Jurkat, Clone E6-1 (cell line): ENCODE results near the gene SLC12A7.

ENCODE experiments used
- DNase-seq: peaks from one replicate; pipeline ENCODE4 v3.0.0-alpha.2; 2011; ENCODE audit warnings: low read depth, low spot score
- H3K4me3 ChIP-seq: 2 replicates; pipeline ENCODE4 v1.5.1; 2011; ENCODE audit warnings: mild to moderate bottlenecking, low read length, control low read depth, moderate library complexity

SLC12A7 gene

DNA sequence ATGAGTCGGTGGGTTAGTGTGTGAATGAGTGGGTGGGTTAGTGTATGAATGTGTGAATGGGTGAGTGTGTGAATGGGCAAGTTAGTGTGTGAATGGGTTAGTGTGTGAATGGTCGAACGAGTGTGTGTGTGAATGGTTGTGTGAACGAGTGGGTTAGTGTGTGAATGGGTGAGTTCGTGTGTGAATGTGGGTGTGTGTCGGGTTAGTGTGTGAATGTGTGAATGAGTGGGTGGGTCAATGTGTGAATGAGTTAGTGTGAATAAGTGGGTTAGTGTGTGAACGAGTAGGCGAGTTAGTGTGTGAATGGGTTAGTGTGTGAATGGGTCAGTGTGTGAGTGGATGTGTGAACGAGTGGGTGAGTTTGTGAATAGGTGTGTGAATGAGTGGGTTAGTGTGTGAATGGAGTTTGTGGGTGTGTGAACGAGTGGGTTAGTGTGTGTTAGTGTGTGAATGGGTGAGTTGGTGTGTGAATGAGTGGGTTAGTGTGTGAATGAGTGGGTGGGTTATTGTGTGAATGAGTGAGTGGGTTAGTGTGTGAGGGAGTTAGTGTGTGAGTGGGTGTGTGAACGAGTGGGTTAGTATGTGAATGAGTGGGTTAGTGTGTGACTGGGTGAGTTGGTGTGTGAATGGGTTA is 64.4 kb downstream of the SLC12A7 start:
- no peak for DNase-seq
- H3K4me3 ChIP-seq = no peak overlapping the region

DNA sequence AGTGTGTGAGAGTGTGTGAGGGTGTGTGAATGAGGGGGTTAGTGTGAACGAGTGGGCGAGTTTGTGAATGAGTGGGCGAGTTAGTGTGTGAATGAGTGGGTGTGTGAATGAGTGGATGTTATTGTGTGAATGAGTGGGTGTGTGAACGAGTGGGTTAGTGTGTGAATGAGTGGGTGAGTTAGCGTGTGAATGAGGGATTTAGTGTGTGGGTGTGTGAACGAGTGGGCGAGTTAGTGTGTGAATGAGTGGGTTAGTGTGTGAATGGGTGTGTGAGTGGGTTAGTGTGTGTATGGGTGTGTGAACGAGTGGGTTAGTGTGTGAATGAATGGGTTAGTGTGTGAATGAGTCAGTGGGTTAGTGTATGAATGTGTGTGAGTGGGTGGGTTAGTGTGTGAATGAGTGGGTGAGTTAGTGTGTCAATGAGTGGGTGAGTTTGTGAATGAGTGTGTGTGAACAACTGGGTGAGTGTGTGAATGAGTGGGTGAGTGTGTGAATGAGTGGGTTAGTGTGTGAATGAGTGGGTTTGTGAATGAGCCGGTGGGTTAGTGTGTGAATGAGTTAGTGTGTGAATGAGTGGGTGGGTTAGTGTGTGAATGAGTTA is 65.8 kb downstream of the SLC12A7 start:
- no peak for DNase-seq
- no peak overlapping the region for H3K4me3 ChIP-seq

DNA sequence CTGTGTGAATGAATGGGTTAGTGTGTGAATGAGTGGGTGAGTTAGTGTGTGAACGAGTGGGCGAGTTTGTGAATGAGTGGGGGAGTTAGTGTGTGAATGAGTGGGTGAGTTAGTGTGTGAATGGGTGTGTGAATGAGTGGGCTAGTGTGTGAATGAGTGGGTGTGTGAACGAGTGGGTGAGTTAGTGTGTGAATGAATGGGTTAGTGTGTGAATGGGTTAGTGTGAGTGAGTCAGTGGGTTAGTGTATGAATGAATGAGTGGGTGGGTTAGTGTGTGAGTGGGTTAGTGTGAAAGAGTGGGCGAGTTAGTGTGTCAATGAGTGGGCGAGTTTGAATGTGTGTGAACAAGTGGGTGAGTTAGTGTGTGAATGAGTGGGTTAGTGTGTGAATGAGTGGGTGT is 67.7 kb downstream of the SLC12A7 start:
- DNase-seq = no peak
- H3K4me3 ChIP-seq = no peak overlapping the region

DNA sequence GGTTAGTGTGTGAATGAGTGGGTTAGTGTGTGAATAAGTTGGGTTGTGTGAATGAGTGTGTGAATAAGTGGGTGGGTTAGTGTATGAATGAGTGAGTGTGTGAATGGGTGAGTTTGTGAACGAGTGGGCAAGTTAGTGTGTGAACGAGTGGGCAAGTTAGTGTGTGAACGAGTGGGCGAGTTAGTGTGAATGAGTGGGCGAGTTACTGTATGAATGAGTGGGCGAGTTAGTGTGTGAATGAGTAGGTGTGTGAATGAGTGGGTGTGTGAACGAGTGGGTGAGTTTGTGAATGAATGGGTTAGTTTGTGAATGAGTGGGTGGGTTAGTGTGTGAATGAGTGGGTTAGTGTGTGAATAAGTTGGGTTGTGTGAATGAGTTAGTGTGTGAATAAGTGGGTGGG is 68.5 kb downstream of the SLC12A7 start:
- H3K4me3 ChIP-seq = no peak overlapping the region
- DNase-seq = no peak

DNA sequence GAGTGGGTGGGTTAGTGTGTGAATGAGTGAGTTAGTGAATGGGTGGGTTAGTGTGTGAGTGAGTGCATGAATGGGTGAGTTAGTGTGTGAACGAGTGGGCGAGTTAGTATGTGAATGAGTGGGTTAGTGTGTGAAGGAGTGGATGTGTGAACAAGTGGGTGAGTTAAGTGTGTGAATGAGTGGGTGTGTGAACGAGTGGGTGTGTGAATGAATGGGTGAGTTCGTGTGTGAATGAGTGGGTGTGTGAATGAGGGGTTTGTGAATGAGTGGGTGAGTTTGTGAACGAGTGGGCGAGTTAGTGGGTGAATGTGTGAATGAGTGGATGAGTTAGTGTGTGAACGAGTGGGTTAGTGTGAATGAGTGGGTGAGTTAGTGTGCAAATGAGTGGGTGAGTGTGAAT is 69.2 kb downstream of the SLC12A7 start:
- H3K4me3 ChIP-seq = no peak overlapping the region
- no peak for DNase-seq

DNA sequence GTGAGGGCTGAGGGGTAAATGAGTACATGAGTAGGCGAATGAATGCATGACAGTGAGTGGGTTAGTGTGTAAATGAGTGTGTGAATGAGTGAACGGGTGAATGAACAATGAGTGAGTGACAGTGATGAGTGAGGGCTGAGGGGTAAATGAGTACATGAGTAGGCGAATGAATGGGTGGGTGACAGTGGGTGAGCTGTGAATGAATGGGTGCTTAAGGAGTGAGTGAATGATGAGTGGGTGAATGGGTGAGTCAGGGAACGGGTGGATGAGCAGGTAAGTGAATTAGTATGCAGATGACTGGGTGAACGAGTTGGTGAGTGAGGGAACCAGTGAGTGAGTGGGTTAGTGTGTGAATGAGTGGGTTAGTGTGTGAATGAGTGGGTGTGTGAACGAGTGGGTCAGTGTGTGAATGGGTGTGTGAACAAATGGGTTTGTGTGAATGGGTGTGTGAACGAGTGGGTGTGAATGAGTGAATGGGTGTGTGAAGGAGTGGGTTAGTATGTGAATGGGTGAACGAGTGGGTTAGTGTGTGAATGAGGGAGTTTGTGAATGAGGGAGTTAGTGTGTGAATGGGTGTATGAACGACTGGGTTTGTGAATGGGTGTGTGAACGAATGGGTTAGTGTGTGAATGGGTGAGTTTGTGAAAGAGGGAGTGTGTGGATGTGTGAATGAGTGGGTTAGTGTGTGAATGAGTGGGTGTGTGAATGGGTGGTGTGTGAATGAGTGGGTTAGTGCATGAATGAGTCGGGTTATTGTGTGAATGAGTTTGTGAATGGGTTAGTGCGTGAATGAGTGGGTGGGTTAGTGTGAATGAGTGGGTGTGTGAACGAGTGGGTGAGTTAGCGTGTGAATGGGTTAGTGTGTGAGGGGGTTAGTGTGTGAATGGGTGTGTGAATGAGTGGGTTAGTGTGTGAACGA is 70.4 kb downstream of the SLC12A7 start:
- H3K4me3 ChIP-seq = no peak overlapping the region
- no peak for DNase-seq

DNA sequence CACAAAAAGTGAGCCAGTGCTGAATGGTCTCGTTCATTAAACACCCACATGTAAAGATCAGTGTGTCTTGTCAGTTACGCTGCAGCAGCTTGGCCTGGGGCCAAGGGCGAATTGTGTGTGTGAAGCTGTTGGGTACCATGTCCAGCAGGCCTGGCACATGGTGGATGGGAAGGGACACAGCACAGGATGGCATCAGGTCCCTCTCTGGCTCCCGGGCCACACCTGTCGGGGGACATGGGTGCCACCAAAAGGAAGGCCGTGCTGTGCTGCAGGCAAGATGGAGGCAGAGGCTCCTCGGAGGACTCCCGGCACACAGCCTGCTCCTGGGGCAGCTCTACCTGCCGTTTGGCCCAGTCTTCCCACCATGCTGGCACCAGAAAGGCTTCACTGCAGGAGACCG is 71.3 kb downstream of the SLC12A7 start:
- no peak for DNase-seq
- no peak overlapping the region for H3K4me3 ChIP-seq

DNA sequence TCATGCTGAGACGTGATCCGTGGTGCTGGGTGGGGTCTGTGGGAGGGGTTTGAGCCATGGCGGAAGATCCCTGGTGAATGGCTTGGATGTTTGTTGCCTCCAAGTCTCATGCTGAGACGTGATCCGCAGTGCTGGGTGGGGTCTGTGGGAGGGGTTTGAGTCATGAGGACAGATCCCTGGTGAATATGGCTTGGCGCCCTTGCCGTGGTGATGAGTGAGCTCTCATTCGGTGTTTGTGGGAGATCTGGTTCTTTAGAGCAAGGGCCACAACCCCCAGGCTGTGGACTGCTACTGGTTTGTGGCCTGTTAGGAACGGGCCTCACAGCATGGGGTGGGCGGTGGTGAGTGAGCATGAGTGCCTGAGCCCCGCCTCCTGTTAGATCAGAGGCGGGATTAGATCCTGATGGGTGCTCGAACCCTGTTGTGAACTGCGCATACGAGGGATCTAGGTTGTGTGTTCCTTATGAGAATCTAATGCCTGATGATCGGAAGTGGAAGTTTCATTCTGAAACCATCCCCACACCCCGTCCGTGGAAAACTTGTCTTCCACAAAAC is 72.1 kb downstream of the SLC12A7 start:
- DNase-seq = no peak

DNA sequence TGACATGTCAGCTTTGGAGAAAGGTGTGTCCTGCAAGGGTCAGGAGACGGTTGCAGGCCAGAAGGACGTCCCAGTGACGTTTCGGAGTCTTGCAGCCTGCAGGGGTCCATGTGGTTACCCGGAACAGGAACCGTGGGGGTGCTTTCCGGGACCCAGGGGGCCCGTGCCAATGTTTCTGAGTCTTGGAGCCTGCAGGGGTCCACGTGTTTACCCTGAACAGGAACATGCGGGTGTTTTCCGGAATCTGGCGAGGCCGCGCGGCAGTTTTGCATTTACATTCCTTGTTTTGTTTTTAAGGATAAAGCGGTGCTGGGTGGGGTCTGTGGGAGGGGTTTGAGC is 72.7 kb downstream of the SLC12A7 start:
- H3K4me3 ChIP-seq = no peak overlapping the region
- DNase-seq = no peak

More for the DNA sequence above, 72.1 kb downstream of the SLC12A7 start:
- no peak overlapping the region for H3K4me3 ChIP-seq

DNA sequence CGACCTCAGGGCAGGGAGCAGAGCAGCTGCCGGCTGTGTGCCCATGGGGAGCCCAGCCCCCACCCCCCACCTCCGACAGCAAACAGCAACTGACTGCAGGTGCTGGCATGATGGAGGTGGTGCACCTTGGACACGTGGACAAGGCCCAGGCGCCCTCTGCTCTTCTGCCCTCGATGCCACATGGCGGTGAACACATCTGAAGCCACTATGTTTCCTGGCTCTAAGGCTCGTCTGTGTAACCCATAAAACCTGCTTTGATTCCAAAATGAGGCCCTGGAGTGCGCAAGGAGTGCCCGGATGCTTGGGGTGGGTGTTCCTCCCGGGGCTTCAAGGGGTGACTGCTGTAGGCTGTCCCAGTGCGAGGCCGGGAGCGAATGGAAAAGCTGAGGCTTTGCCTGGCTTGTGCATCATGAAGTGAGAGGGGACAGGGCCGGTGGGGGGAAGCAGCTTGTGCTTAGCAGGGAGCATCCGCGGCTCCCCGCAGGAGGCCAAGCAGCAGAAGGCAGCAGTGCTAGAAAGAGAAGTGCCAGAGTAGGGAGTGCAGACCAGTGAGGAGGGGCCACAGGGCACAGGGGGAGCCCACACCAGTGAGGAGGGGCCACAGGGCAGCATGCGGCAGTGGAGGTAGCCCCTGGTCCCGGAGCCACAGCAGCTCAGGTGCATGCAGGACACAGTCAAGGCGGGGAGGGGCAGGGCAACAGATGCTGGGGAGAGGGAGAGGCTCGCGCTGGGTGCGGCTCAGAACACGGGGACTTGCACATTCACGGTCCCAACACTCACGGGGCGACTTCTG is 73.2 kb downstream of the SLC12A7 start:
- DNase-seq = no peak
- no peak overlapping the region for H3K4me3 ChIP-seq

DNA sequence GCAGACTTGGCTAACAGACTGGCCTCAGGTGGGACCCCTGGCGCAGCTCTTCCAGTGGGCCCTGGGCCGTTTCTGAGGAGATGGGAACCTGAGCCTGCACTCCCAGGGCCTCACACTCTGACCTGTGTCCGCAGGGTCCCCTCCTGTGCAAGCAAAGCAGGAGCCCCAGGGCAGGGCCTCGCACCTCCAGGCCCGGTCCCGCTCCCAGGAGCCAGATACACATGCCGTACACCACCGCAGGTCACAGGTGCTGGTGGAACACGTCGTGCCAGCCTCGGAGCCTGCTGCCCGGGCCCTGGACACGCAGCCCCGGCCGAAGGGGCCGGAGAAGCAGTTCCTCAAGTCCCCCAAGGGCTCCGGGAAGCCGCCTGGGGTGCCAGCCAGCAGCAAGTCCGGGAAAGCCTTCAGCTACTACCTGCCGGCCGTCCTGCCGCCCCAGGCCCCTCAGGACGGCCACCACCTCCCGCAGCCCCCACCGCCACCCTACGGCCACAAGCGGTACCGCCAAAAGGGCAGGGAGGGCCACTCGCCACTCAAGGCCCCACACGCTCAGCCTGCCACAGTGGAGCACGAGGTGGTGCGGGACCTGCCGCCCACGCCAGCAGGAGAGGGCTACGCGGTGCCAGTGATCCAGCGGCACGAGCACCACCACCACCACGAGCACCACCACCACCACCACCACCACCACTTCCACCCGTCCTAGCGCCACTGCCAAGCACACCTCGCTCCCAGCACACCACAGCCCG is 74.0 kb downstream of the SLC12A7 start:
- no peak for DNase-seq
- no peak overlapping the region for H3K4me3 ChIP-seq

DNA sequence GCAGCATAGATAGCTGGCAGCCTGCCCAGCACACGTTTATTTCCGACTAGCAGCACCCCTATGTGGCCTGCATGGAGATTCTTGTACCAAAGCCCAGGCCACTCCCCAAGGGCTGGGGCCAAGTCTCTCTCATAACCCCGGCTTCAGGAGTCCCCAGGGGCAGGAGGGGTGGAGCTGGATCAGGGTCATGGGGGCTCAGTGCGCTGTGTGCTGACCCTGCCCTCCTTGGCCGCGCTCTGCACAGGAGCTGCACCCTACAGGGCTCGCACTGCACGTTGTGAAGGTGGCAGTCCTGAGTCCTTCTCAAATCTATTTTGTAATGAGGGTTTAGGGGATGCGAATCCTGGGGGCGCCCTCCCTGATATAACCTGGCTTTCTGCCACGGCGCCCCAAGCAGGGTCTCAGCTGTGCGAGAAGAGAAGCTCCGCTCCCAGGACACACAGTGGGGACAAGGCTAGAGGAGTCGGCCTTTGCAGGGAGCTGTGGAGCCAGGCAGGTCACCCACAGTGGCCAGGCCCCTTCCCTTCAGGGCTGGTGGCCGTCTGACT is 74.7 kb downstream of the SLC12A7 start:
- no peak overlapping the region for H3K4me3 ChIP-seq
- no peak for DNase-seq

DNA sequence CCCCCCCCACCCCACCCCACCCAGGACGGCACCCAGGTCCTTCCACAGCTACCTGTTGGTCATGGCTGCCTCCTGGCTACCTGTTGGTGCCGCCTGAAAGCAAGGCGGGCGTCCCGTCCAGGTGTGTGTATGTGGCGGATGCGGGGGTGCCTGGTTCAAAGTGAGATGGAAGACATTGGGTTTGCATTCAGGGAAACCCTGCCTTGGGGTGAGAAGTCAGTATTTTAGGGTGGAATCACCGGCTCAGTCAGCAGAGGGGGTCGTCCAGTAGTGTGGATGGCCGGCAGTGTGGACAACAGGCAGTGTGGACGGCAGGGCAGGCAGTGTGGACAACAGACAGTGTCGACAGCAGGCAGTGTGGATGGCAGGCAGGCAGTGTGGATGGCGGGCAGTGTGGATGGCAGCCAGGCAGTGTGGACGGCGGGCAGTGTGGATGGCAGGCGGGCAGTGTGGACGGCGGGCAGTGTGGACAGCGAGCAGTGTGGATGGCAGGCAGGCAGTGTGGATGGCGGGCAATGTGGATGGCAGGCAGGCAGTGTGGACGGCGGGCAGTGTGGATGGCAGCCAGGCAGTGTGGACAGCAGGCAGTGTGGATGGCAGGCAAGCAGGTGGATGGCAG is 75.2 kb downstream of the SLC12A7 start:
- no peak overlapping the region for H3K4me3 ChIP-seq
- DNase-seq = no peak

DNA sequence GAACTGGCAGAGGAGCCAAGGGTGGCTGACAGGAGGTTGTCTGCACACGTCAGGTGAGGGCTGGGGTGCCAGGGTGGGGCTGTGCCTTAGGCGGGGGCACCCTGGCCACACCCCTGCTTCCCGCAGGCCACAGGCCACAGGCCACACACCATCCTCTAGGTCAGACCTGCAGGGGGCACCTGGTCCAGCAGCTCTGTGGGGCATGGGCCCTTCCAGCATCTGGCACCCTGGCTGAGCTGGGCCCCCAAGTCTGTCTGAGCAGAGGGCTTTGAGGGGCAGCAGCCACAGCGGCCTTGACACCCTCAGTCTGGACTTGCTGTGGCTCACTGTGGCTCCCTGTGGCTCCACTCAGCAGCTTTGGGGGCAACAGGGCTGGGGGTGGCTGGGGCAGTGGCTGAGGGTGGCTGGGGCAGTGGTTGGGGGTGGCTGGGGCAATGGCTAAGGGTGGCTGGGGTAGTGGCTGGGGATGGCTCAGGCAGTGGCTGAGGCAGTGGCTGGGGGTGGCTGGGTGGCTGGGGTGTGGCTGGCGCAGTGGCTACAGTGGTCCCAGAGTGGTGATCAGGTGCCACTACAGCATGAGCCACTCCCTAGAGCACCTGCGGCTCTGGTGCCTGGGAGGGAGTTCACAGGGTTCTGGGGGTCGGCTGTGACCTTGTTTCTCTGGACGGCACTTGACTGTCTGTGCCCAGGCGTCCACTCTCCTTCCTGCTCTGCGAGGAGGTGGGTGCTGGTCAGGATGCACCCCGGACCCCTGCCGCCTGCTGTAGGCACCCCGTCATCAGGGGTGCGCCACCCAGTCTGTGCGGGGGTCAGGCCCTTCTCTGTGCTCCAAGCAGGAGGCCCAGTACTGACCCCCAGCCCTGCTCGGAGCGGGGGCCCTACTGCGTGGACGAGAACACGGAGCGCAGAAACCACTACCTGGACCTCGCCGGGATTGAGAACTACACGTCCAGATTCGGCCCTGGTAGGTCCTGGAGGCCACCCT is 76.2 kb downstream of the SLC12A7 start:
- H3K4me3 ChIP-seq = no peak overlapping the region
- DNase-seq = no peak

DNA sequence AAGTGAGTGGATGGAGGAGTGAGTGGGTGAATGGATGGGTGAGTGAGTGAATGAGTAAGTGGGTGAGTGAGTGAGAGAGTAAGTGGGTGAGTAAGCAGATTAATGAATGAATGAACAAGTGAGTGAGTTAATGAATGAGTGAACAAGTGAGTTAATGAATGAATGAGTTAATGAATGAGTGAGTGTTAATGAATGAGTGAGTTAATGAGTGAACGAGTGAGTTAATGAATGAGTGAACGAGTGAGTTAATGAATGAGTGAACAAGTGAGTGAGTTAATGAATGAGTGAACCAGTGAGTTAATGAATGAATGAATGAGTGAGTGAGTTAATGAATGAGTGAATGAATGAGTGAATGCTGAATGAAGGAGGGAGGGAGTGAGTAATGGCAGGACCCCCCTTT is 76.9 kb downstream of the SLC12A7 start:
- no peak overlapping the region for H3K4me3 ChIP-seq
- DNase-seq = no peak

DNA sequence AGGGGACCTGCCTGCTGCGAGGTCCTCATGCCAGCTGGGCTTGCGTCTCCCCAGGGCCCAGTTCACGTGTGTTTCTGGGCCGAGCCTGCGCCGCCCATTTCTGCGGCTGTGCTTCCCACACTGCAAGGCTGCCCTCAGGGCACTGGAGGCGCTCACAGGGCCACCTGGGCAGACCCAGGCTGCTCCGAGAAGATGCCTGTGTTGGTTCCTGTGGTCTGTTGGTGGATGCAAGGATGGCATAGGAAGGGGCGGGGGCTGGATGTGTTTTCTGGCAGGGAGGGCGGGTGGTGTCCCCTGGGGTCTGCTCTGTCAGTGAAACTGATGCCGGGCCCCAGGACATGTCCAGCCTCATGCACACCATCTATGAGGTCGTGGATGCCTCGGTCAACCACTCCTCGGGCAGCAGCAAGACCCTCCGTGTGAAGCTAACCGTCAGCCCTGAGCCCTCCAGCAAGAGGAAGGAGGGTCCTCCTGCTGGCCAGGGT is 77.4 kb downstream of the SLC12A7 start:
- no peak for DNase-seq
- H3K4me3 ChIP-seq = no peak overlapping the region
